GM18511 (cell line): Measurements from ENCODE around the gene C17orf107.
A peak's percentile ranks its signal among the peaks of the same experiment; 100 is the strongest.
"Not testable (repeated sequence)": the region's sequence is repeated elsewhere in the genome, so short reads cannot be mapped to it uniquely, and the experiment has no call there.

ENCODE experiments used
- ATAC-seq: cut with Tn5 transposase; IDR thresholded peaks from one replicate; pipeline ENCODE4 v1.9.1; 2021; ENCODE audit warnings: mild to moderate bottlenecking, moderate library complexity; ENCODE audit not compliant: unreplicated experiment

C17orf107 gene

DNA sequence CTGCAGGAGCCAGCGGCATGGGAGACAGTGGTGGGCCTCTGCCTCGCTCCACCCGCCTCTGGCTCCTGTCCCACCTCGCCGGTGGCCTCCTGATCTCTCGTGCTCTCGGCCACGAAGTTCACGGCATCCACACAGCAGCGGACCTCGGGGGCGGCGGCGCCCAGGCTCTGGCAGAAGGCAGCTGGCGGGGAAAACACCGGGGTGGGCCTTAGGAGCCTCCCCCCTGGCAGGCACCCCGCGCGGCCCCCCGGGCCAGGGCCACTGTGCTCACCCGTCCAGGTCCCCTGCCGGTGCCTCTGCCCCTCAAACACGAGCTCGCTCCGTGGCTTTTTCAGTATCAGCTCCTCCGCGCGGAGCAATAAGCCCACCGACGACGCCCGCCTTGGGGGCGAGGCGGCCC is 409 bp upstream of the C17orf107 start:
- ATAC-seq = no peak

DNA sequence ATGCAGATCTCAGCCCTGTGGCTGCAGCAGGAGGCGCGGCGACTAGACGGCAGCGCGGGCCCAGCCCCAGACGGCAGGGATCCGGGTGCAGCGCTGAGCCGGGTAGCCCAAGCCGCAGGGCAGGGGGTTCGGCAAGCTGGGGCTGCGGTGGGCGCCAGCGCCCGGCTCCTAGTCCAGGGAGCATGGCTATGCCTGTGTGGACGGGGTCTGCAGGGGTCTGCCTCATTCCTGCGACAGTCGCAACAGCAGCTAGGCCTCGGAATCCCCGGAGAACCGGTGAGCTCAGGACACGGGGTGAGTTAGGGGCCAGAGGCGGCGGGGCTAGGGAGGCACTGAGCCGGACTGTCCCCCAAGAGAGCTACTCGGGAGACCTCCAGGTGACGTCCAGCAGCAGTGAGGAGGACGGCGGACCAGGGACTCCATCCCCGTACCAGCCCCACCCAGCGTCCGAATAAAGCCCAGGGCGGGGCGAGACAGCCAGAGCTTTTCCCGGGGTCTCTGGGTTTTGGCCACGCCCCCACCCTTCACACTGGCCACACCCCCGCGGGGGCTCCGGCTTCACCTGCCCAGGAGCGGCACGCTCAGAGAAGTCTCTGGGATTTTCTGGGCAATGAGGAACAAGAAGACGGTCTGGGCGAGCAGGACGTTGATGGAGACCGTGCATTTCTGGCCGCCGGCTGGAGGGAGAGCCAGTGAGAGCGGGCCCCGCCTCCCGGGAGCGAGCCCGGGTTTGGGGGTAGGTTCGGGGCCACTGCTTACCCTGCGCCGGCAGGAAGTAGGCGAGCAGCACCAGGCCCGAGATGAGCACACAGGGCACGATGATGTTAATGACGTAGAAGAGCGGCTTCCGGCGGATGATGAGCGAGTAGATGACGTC is 1.1 kb downstream of the C17orf107 start:
- no peak for ATAC-seq

DNA sequence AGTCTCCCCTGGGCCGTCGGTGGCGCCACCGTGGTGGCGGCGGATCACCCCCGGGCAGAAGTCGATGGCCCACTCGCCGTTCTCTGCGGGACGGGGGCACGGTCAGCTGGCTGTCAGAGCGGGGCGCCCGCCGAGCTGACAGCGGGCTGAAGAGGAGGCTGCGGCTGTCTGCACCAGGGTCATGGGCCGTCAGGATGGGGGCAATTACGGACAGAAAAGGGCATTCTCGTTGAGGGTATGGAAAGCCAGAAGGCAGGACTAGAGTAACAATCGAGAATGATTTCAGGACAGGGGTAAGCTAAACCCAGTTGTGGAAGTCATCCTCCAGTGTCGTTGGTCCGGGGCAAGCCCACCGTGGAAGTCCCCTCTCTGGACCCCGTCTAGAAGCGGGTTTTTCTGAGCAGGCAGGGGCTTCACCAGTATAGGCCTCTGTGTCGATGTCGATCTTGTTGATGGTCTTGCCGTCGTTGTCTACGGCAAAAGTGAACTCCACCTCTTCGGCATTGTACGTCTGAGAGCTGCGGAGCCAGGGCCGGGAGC is 1.8 kb downstream of the C17orf107 start:
- ATAC-seq = no peak

DNA sequence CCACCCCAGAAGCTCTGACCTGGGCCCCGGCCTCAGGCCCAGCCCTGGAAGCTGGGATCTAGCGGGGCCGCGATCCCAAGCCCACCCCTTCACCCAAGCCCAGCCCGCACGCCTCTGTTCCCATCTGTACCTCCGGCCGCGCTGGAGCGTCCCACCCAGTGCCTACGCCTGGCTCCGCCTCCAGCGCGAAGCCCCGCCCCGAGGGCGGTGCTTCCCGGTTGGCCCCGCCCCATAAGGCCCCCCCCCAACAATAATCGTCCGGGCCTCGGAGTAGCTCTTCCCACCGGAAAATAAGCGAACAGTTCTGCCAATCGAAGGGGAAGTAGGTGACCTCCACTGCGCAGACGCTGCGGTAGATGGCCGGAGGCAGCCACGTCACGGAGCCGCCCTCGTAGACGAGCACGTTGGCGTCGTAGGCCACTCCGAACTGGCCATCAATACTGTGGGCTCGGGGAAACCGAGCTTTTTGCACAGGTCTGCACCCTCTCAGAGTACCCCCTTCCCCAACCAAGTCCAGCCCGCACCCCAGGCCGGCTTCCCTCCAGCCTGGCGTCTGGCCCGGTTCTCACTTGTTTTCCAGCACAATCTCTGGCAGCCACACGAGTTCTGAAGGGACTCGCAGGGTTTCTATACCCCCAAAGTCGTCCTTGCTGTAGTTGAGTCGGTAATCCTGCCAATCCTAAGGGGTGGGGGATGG is 2.5 kb downstream of the C17orf107 start:
- ATAC-seq = no peak

DNA sequence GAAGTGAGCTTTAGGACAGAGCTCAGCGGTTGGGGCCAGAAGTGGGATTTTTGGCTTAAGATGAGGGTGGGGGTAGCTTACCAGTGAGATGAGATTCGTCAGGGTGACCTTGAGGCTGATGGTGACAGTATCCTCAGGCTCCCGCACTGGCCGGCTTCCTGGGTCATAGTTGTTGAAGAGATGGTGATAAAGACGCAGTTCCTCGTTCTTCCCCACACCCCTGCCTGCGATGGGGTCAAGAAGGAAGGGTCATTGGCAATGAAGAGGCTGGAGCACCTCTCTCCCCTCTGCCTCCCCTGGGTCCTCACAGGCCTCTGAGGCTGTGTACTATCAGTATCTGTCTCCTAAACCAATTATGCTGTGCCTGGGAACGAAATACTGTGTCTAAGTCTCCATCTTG is 3.2 kb downstream of the C17orf107 start:
- no peak for ATAC-seq

DNA sequence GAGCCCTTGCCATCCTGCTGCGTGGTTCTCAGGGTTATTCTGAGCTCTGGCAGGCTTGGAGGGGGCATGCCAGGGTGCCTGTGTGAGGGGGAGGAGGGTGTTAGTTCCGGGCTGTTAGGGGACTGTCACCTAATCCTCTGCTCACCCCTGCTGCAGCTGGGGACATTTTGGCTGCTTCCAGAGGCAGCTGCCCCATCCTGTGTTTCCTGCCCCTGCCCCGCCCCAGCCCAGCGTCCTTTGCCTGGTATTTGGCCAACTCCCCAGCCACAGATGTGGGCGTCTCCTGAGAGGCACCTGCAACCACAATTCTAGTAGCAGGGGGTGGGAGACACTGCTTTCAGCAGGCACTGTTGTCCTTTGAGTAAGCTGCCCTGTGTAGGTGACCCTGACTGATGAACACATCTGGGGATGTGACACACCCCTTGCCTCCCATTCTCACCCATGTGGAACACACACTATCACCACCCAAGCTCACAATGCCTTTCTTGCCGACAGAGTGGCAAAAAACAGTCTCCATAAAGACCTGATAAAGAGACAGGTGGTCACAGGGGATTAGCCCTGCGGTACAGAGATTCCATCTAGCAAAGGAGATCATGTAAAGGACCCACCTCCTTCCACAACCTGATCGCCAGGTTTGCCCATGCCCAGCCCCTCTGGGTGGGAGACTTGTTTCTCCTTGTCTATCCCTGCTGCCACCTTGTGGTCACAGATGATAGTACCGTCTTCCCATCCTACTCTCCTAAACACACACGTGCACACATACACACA is 3.9 kb downstream of the C17orf107 start, which contains the start of gene CHRNE:
CHRNE (minus strand) TSS at position 48 of the 768 bp plus-strand sequence; CDS start at position 13, 35 bp downstream.
- ATAC-seq = peak; percentile 52

DNA sequence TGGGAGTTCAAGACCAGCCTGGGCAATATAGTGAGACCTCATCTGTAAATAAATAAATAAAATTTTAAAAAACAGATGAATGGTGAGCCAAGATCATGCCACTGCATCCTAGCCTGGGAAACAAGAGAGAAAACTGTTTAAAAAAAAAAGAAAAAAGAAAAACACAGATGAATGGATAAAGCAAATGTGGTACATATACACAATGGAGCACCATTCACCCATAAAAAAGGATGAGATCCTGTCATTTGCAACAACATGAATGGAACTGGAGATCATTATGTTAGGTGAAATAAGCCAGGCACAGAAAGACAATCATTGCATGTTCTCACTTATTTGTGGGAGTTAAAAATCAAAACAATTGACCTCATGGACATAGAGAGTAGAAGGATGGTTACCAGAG is 7.3 kb downstream of the C17orf107 start:
- ATAC-seq = not testable (repeated sequence)

DNA sequence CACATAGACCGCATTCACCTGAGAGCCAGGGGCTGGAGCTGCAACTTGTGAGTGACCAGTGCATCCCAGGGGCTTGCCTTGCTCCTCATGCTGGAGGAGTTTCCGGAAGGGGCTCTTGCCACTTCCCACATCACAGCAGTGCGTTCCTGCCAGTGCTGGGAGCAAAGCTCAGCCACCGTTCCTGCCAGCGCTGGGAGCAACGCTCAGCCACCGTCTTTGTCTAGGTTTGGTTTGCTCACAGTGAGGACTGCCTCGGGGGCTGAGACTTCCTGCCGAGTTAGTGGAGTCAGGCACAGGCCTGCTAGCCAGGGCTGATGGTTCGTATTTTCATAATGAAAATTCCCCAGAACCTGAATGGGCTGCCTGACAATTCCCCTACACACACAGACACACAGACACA is 9.0 kb downstream of the C17orf107 start:
- ATAC-seq = no peak

DNA sequence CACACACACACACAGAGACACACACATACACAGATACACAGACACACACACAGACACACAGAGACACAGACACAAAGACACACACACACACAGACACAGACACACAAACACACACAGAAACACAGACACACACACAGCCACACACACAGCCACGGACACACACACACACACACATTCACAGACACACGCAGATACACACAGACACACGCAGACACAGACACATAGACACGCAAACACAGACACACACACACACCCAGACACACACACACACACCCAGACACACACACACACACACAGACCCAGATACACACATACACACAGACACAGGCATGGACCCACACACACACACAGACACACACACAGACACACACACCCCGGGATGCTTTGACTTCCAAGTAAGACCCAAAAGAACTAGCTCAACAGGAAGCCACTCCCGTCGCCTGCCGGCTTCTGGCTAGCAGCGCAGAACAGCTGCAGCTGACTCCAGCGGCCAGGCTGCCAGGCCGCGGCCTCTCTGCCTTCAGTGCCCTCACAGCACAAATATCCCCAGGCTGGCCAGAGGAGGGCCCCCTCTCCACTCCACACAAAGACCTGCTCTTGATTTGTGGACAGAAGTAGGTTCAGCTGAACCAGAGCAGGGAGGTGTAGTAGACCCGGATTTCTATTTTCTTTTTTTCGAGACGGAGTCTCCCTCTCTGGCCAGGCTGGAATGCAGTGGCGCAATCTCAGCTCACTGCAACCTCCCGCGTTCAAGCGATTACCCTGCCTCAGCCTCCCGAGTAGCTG is 9.6 kb downstream of the C17orf107 start:
- ATAC-seq = no peak

DNA sequence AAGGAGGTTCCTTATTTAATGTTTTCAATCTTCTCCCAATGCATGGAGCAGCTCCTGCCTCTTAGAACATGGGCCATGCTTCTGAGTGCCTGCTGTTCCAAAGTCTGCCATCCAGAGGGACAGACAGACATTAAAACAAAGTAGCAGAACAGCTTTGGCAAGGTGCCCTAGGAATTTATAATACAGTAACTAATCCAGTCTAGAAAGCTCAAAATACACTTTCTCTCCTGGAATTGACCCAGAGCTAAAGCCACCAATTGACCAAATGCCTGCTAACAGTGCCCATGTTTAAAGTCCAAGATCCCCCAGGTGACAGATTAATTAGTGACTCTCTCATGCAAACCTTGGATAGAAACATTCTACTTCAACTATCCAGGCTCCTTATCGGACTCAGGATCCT is 14.7 kb downstream of the C17orf107 start:
- no peak for ATAC-seq

DNA sequence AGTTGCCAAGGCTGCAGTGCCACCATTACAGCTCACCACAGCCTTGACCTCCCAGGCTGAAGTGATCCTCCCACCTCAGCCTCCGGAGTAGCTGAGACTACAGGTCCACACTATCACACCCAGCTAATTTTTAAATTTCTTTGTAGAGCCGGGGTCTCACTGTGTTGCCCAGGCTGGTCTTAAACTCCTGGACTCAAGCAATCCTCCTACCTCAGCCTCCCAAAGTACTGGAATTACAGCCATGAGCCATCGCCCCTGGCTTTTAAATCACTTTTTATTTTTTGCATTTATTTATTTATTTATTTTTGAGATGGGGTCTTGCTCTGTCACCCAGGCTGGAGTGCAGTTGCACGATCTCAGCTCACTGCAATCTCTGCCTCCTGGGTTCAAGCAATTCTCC is 15.2 kb downstream of the C17orf107 start:
- ATAC-seq = not testable (repeated sequence)

DNA sequence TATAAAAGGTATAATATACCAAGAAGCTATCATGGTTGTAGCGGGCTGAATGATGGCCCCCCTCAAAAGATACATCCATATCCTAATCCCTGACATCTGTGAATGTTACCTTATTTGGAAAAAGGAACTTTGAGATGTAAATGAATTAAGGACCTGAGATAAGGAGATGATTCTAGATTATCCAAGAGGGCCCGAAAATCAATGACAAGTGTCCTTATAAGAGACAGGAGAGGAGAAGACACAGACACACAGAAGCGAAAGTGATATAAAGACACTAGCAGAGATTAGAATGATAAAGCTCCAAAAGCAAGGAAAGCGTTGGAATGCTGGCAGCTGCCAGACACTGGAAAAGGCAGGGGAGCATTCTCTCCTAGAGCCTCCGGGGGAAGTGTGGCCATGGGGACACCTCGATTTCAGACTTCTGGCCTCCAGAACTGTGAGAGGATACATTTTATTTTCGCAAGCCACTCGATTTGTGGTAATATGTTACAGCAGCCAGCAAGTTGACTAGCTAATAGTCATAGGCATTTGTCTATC is 20.2 kb downstream of the C17orf107 start:
- no peak for ATAC-seq

DNA sequence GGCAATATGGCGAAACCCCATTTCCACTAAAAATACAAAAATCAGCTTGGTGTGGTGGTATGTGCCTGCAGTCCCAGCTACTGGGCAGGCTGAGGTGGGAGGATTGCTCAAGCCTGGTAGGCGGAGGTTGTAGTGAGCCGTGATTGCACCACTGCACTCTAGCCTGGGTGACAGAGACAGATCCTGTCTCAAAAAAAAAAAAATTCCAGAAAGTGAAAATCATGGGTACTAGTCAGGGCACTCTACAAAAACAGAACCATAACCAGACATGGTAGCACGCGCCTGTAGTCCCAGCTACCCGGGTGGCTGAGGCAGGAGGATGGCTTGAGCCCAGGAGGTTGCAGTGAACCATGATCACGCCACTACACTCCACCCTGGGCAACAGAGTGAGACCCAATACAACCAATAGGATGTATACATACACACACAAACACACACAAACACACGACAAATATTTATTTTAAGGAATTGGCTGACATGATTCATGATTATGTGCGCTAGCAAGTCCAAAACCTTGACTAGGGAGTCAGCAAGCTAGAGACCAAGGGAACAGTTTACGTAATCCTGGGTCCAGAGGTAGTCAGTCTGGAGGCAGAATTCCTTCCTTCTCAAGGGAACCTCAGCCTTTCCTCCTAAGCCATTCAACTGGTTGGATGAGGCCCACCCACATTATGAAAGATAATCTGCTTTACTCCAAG is 21.2 kb downstream of the C17orf107 start:
- no peak for ATAC-seq

DNA sequence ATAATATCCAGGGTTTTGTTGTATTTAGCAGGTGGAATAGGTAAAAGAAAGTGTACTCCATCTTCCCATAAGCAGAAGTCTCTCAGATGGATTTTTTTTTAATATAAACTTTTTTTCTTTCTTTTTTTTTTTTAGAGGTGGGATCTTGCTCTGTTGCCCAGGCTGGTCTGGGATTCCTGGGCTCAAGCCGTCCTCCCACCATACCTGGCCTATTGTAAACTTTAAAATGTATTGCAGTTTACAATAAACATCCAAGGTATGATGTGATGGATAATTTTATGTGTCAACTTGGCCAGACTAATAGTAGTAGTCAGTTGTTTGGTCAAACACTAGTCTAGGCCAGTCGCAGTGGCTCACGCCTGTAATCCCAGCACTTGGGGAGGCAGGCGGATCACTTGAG is 22.0 kb downstream of the C17orf107 start:
- no peak for ATAC-seq

DNA sequence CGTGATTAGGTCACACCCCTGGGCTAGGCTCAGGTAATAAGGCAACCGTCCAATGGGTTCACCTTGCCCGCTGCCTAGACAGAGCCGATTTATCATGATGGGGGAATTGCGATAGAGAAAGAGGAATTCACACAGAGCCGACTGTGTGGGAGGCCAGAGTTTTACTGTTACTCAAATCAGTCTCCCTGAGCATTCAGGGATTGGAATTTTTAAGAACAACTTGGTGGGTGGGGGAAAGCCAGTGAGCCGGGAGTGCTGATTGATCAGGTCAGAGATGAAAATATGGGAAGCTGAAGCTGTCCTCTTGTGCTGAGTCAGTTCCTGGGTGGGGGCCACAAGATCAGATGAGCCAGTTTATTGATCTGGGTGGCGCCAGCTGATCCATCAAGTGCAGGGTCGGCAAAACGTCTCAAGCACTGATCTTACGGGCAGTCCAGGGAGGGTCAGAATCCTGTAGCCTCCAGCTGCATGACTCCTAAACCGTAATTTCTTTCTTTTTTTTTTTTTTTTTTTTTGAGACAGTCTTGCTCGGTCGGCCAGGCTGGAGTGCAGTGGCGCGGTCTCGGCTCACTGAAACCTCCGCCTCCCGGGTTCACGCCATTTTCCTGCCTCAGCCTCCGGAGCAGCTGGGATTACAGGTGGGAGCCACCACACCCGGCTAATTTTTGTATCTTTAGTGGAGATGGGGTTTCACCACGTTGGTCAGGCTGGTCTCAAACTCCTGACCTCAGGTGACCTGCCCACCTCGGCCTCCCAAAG is 27.4 kb downstream of the C17orf107 start:
- not testable (repeated sequence) for ATAC-seq

DNA sequence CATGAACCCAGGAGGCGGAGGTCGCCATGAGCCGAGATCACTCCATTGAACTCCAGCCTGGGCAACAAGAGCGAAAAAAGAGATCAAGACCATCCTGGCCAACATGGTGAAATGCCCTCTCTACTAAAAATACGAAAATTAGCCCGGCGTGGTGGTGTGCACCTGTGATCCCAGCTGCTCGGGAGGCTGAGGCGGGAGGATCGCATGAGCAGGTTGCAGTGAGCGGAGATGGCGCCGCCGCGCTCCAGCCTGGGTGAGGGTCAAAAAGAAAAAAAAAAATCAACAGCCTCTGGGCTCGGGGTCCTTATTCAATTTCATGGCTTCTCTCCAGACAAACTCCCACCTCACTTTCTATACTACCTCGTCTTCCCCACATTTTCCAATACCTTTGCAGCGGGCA is 29.5 kb downstream of the C17orf107 start:
- no peak for ATAC-seq

DNA sequence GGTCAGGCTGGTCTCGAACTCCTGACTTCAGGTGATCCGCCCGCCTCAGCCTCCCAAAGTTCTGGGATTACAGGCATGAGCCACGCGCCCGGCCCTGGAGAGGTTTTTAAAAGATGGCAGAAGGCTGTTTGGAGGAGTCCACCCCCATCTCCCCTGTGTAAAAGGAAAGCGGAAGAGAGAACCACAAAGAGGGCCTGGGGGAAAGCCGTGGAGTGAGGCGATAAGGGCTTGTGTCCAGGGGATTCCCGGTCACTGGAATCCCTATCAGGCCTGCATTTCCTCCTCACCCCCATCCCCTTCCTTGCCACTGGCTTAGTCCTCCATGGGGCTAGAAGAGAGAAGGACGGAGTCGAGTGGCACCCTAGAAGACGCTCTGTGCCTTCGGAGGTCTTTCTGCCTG is 32.6 kb downstream of the C17orf107 start, which contains the start of gene GP1BA:
GP1BA (plus strand) TSS at position 315 of the 400 bp plus-strand sequence. CDS start 328 bp downstream, outside the sequence.
- no peak for ATAC-seq

DNA sequence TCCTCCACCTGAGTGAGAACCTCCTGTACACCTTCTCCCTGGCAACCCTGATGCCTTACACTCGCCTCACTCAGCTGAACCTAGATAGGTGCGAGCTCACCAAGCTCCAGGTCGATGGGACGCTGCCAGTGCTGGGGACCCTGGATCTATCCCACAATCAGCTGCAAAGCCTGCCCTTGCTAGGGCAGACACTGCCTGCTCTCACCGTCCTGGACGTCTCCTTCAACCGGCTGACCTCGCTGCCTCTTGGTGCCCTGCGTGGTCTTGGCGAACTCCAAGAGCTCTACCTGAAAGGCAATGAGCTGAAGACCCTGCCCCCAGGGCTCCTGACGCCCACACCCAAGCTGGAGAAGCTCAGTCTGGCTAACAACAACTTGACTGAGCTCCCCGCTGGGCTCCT is 33.4 kb downstream of the C17orf107 start:
- no peak for ATAC-seq

DNA sequence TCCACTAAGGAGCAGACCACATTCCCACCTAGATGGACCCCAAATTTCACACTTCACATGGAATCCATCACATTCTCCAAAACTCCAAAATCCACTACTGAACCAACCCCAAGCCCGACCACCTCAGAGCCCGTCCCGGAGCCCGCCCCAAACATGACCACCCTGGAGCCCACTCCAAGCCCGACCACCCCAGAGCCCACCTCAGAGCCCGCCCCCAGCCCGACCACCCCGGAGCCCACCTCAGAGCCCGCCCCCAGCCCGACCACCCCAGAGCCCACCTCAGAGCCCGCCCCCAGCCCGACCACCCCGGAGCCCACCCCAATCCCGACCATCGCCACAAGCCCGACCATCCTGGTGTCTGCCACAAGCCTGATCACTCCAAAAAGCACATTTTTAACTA is 34.3 kb downstream of the C17orf107 start:
- ATAC-seq = no peak
